Left renal cortex interstitium (tissue), 4 donors: ENCODE data around the gene NUP133. TPM values are rescaled to one million over a fixed set of nuclear protein-coding genes. Genes with fewer than 3 reads are reported as not detected.
"Not testable (repeated sequence)": the region's sequence is repeated elsewhere in the genome, so short reads cannot be mapped to it uniquely, and the experiment has no call there.

Experiments
- DNase-seq, 4 donors: peaks; one replicate each; pipeline ENCODE4 v3.0.0-alpha.2; 2013; ENCODE audit warnings: low read depth in 4 of 4, low spot score in 2 of 4, missing footprints in 1 of 4
- polyA plus RNA-seq, 4 donors: library from polyadenylated mRNA; unstranded; fragments of 120-200 nt; gene quantifications; one replicate each; pipeline ENCODE4 v1.2.1, GENCODE V29; 2013; ENCODE audit not compliant: insufficient read length in 4 of 4

NUP133 gene
- polyA plus RNA-seq: 10 to 100 TPM; 40.5 to 49.6 (median 44.3) TPM

- peak; percentile 92 to 98 (median 97) for DNase-seq
Observed at GRCh38 chr1:229507951-229508822, at the start of gene NUP133. NUP133 (minus strand) TSS chr1:229508341; CDS start chr1:229508249, 92 bp downstream.

- no peak for DNase-seq
Observed at GRCh38 chr1:229557200-229557850, 49.2 kb upstream of the NUP133 start.

GRCh38 chr1:229554886-229555621 is 46.9 kb upstream of the NUP133 start:
- DNase-seq: no peak

- no peak for DNase-seq
Observed at GRCh38 chr1:229553621-229554130, 45.5 kb upstream of the NUP133 start.

GRCh38 chr1:229552732-229553131 is 44.6 kb upstream of the NUP133 start:
- DNase-seq: no peak

GRCh38 chr1:229550812-229551567 is 42.8 kb upstream of the NUP133 start:
- DNase-seq: no peak

- DNase-seq: no peak
Observed at GRCh38 chr1:229547542-229547941, 39.4 kb upstream of the NUP133 start.

GRCh38 chr1:229544587-229544986 is 36.4 kb upstream of the NUP133 start:
- DNase-seq: no peak

- DNase-seq: no peak
Observed at GRCh38 chr1:229539863-229540506, 31.8 kb upstream of the NUP133 start.

GRCh38 chr1:229538945-229539344 is 30.8 kb upstream of the NUP133 start:
- no peak for DNase-seq

GRCh38 chr1:229537894-229538293 is 29.8 kb upstream of the NUP133 start:
- DNase-seq: no peak

- no peak for DNase-seq
Observed at GRCh38 chr1:229536982-229537381, 28.8 kb upstream of the NUP133 start.

- DNase-seq: no peak
Observed at GRCh38 chr1:229535230-229535629, 27.1 kb upstream of the NUP133 start.

- no peak for DNase-seq
Observed at GRCh38 chr1:229531326-229531725, 23.2 kb upstream of the NUP133 start.

GRCh38 chr1:229529639-229530038 is 21.5 kb upstream of the NUP133 start:
- no peak for DNase-seq

GRCh38 chr1:229526695-229527094 is 18.6 kb upstream of the NUP133 start:
- DNase-seq: no peak

GRCh38 chr1:229523052-229523451 is 14.9 kb upstream of the NUP133 start:
- DNase-seq: no peak

GRCh38 chr1:229514578-229515275 is 6.6 kb upstream of the NUP133 start:
- peak in 2 of 4 donors; percentile 7 to 49 for DNase-seq

- not testable (repeated sequence) for DNase-seq
Observed at GRCh38 chr1:229511625-229512024, 3.5 kb upstream of the NUP133 start.
